IMR-90 (cell line): ENCODE results near the gene PFKP. TPM values are rescaled to one million over a fixed set of nuclear protein-coding genes. Genes with fewer than 3 reads are reported as not detected.

Source experiments
- ATAC-seq: fragments of 200-7000 bp; cut with Tn5 transposase; 2 replicates; pipeline ENCODE4 v1.9.1; 2020; ENCODE audit warnings: low read depth, mild to moderate bottlenecking, moderate library complexity
- BruUV-seq: library from RNA; stranded (reverse); fragments of 400-500 nt; replicated peaks from 2 replicates; lab custom pipeline; 2021; lab: Mats Ljungman, UMichigan
- CTCF ChIA-PET: fragments of 300-600 bp; formaldehyde crosslinking; extraction: SDS; loops from one replicate; lab custom pipeline; 2021; ENCODE audit warnings: antibody characterized with exemption; lab: Yijun Ruan, JAX
- POLR2A ChIA-PET: fragments of 300-600 bp; sonication (Branson Sonifier 250); formaldehyde crosslinking; loops from one replicate; lab custom pipeline; 2022; ENCODE audit warnings: antibody characterized with exemption; ENCODE audit not compliant: unreplicated experiment; lab: Charles Lee
- DNase-seq: peaks from one replicate; pipeline ENCODE4 v3.0.0; 2013
- H2AFZ ChIP-seq: replicated peaks from 2 replicates; pipeline ENCODE3; 2013; ENCODE audit warnings: low read length, mild to moderate bottlenecking; ENCODE audit not compliant: poor library complexity
- H2AK5ac ChIP-seq: 2 replicates; pipeline ENCODE4 v1.6.1; 2013; ENCODE audit warnings: low read depth, low read length, inconsistent platforms
- H2AK9ac ChIP-seq: replicated peaks from 2 replicates; pipeline ENCODE3; 2013; ENCODE audit warnings: mild to moderate bottlenecking, low read depth, low read length, moderate library complexity; ENCODE audit not compliant: poor library complexity
- H2BK120ac ChIP-seq: 2 replicates; pipeline ENCODE4 v1.6.1; 2013; ENCODE audit warnings: low read depth, low read length, inconsistent platforms
- H2BK15ac ChIP-seq: 3 replicates; pipeline ENCODE4 v1.6.1; 2013; ENCODE audit warnings: low read depth, low read length, inconsistent platforms
- H2BK20ac ChIP-seq: 2 replicates; pipeline ENCODE4 v1.6.1; 2013; ENCODE audit warnings: low read depth, mild to moderate bottlenecking, inconsistent platforms, low read length, moderate library complexity
- H2BK5ac ChIP-seq: 2 replicates; pipeline ENCODE4 v1.6.1; 2013; ENCODE audit warnings: mild to moderate bottlenecking, low read depth, low read length, inconsistent platforms; ENCODE audit not compliant: poor library complexity, severe bottlenecking
- H3K14ac ChIP-seq: replicated peaks from 2 replicates; pipeline ENCODE4 v1.6.1; 2013; ENCODE audit warnings: low read depth, low read length, inconsistent platforms
- H3K18ac ChIP-seq: 2 replicates; pipeline ENCODE4 v1.6.1; 2013; ENCODE audit warnings: low read depth, low read length, control low read depth
- H3K23ac ChIP-seq: 2 replicates; pipeline ENCODE4 v1.6.1; 2013; ENCODE audit warnings: low read depth, low read length, inconsistent platforms
- H3K27ac ChIP-seq: 2 replicates; pipeline ENCODE4 v1.5.1; 2013; ENCODE audit warnings: mild to moderate bottlenecking, control low read depth, low read length; ENCODE audit not compliant: insufficient read depth
- H3K27me3 ChIP-seq: 2 replicates; pipeline ENCODE4 v1.6.1; 2013; ENCODE audit warnings: low read length; ENCODE audit not compliant: control insufficient read depth, insufficient read depth
- H3K36me3 ChIP-seq: 2 replicates; pipeline ENCODE4 v1.6.1; 2013; ENCODE audit warnings: low read length, mixed read lengths; ENCODE audit not compliant: control insufficient read depth, insufficient read depth
- H3K4ac ChIP-seq: 2 replicates; pipeline ENCODE4 v1.6.1; 2013; ENCODE audit warnings: low read depth, low read length, inconsistent platforms
- H3K4me1 ChIP-seq: 2 replicates; pipeline ENCODE4 v1.6.1; 2013; ENCODE audit warnings: low read length, mixed read lengths; ENCODE audit not compliant: control insufficient read depth, insufficient read depth
- H3K4me2 ChIP-seq: 2 replicates; pipeline ENCODE4 v1.6.1; 2013; ENCODE audit warnings: low read depth, mild to moderate bottlenecking, control low read depth, low read length, moderate library complexity
- H3K4me3 ChIP-seq: 2 replicates; pipeline ENCODE4 v1.5.1; 2013; ENCODE audit warnings: low read depth, mild to moderate bottlenecking, control low read depth, low read length, moderate library complexity; ENCODE audit not compliant: insufficient read depth
- H3K56ac ChIP-seq: 2 replicates; pipeline ENCODE4 v1.6.1; 2013; ENCODE audit warnings: low read length, inconsistent platforms; ENCODE audit not compliant: insufficient read depth; ENCODE audit errors: extremely low read depth
- H3K79me1 ChIP-seq, 2 experiments: 2 replicates each; pipeline ENCODE4 v1.6.1; 2013; ENCODE audit warnings: low read length in 2 of 2, inconsistent platforms in 1 of 2, low read depth in 1 of 2
- H3K9ac ChIP-seq: 2 replicates; pipeline ENCODE4 v1.6.1; 2013; ENCODE audit warnings: low read depth, low read length, control low read depth
- H3K9me1 ChIP-seq: 2 replicates; pipeline ENCODE4 v1.6.1; 2013; ENCODE audit warnings: low read length, inconsistent platforms; ENCODE audit not compliant: insufficient read depth
- H3K9me3 ChIP-seq: 2 replicates; pipeline ENCODE4 v1.6.1; 2013; ENCODE audit warnings: low read length; ENCODE audit not compliant: control insufficient read depth, insufficient read depth
- H4K20me1 ChIP-seq: 2 replicates; pipeline ENCODE4 v1.6.1; 2013; ENCODE audit warnings: low read length, inconsistent platforms; ENCODE audit not compliant: insufficient read depth
- H4K5ac ChIP-seq: 2 replicates; pipeline ENCODE4 v1.6.1; 2013; ENCODE audit warnings: mild to moderate bottlenecking, low read depth, low read length, control low read depth
- H4K8ac ChIP-seq, 2 experiments: 2 replicates each; pipeline ENCODE4 v1.6.1; 2013; ENCODE audit warnings: low read depth in 2 of 2, low read length in 2 of 2, control low read depth in 1 of 2, inconsistent platforms in 1 of 2
- H4K91ac ChIP-seq: 2 replicates; pipeline ENCODE4 v1.6.1; 2013; ENCODE audit warnings: low read depth, low read length, inconsistent platforms; ENCODE audit not compliant: insufficient read depth
- BHLHE40 ChIP-seq: fragments of 150-350 bp; IDR thresholded peaks from 2 replicates; pipeline ENCODE4 v1.6.1; 2016; ENCODE audit warnings: mild to moderate bottlenecking, low read depth, low read length
- CEBPB ChIP-seq: IDR thresholded peaks from 2 replicates; pipeline ENCODE4 v1.6.1; 2012; ENCODE audit warnings: low read depth, low read length, improper control_type of control experiment
- CHD1 ChIP-seq: IDR thresholded peaks from 2 replicates; pipeline ENCODE4 v1.6.1; 2012; ENCODE audit warnings: low read depth, low read length, improper control_type of control experiment
- FOS ChIP-seq: fragments of 150-350 bp; IDR thresholded peaks from 2 replicates; pipeline ENCODE4 v1.6.1; 2016; ENCODE audit warnings: low read depth, low read length
- MAFK ChIP-seq: IDR thresholded peaks from 2 replicates; pipeline ENCODE4 v1.6.1; 2012; ENCODE audit warnings: low read depth, low read length, improper control_type of control experiment
- MAZ ChIP-seq: IDR thresholded peaks from 2 replicates; pipeline ENCODE4 v1.6.1; 2012; ENCODE audit warnings: low read depth, mild to moderate bottlenecking, low read length, improper control_type of control experiment, moderate library complexity, borderline replicate concordance
- MXI1 ChIP-seq: IDR thresholded peaks from 2 replicates; pipeline ENCODE4 v1.6.1; 2012; ENCODE audit warnings: low read depth, mild to moderate bottlenecking, low read length, moderate library complexity, borderline replicate concordance
- NFE2L2 ChIP-seq: fragments of 150-350 bp; IDR thresholded peaks from 2 replicates; pipeline ENCODE4 v1.6.1; 2016; ENCODE audit warnings: low read depth, mild to moderate bottlenecking, low read length
- POLR2A ChIP-seq: IDR thresholded peaks from 2 replicates; pipeline ENCODE4 v1.6.1; 2012; ENCODE audit warnings: mild to moderate bottlenecking, low read depth, low read length
- RAD21 ChIP-seq: IDR thresholded peaks from 2 replicates; pipeline ENCODE4 v1.6.1; 2012; ENCODE audit warnings: low read length, improper control_type of control experiment
- RCOR1 ChIP-seq: IDR thresholded peaks from 2 replicates; pipeline ENCODE4 v1.6.1; 2012; ENCODE audit warnings: mild to moderate bottlenecking, low read length, improper control_type of control experiment; ENCODE audit not compliant: insufficient replicate concordance
- RFX5 ChIP-seq: IDR thresholded peaks from 2 replicates; pipeline ENCODE4 v1.8.0; 2012; ENCODE audit warnings: low read depth, mild to moderate bottlenecking, low read length, moderate library complexity
- SMC3 ChIP-seq: fragments of 150-350 bp; IDR thresholded peaks from 2 replicates; pipeline ENCODE4 v1.6.1; 2016; ENCODE audit warnings: low read depth, mild to moderate bottlenecking, antibody characterized with exemption, low read length, moderate library complexity
- WGBS, 2 experiments: methylation state at CpG; one replicate each; pipeline versions ENCODE4 v1.1.5 to v1.1.7; 2013; ENCODE audit warnings: missing lambda C conversion rate in 2 of 2; ENCODE audit not compliant: insufficient read length in 1 of 2; ENCODE audit errors: extremely low coverage in 2 of 2; 5-methylcytosine and 5-hydroxymethylcytosine counted together
- dilution Hi-C: fragments of 300-500 bp; cut with HindIII; formaldehyde crosslinking; loops from one replicate; pipeline ENCODE4 v1.14.3; 2018; ENCODE audit warnings: low sequenced_read_pairs; ENCODE audit not compliant: unreplicated experiment
- in situ Hi-C: fragments of 300-500 bp; cut with MboI; formaldehyde crosslinking; loops from 3 replicates; pipeline ENCODE4 v1.14.3; 2019; ENCODE audit warnings: low sequenced_read_pairs, inconsistent platforms, mixed read lengths
- intact Hi-C: fragments of 100-400 bp; cut with micrococcal nuclease; formaldehyde crosslinking; loops from 2 replicates; pipeline ENCODE4 v1.10.0; 2022
- polyA plus RNA-seq, 3 experiments: library from polyadenylated mRNA; depleted of rRNA; stranded (reverse); fragments of >200 nt; gene quantifications; 2 replicates each; pipeline ENCODE4 v1.2.3, GENCODE V29; 2012; ENCODE audit warnings: low replicate concordance in 1 of 3
- total RNA-seq: library from RNA; depleted of rRNA; stranded (reverse); fragments of >200 nt; gene quantifications from 2 replicates; pipeline ENCODE4 v1.2.3, GENCODE V29; 2012
- TF ChIP-seq, protein P1 (sequence below): fragments of 150-350 bp; IDR thresholded peaks from 2 replicates; pipeline ENCODE4 v1.6.1; 2017; ENCODE audit warnings: mild to moderate bottlenecking, antibody characterized with exemption, low read length, low read depth
- TF ChIP-seq, protein P2 (sequence below): conservative IDR thresholded peaks from 2 replicates; pipeline ENCODE4 v1.5.1; 2012; ENCODE audit warnings: mild to moderate bottlenecking, low read depth, low read length, improper control_type of control experiment
- TF ChIP-seq, protein P3 (sequence below): fragments of 150-350 bp; IDR thresholded peaks from 2 replicates; pipeline ENCODE4 v1.6.1; 2016; ENCODE audit warnings: low read depth, mild to moderate bottlenecking, low read length, moderate library complexity, borderline replicate concordance

PFKP gene
- total and polyA plus RNA-seq, 2 of the 4 experiments (the other 2 are of a cell fraction): 223 to 294 TPM

DNA sequence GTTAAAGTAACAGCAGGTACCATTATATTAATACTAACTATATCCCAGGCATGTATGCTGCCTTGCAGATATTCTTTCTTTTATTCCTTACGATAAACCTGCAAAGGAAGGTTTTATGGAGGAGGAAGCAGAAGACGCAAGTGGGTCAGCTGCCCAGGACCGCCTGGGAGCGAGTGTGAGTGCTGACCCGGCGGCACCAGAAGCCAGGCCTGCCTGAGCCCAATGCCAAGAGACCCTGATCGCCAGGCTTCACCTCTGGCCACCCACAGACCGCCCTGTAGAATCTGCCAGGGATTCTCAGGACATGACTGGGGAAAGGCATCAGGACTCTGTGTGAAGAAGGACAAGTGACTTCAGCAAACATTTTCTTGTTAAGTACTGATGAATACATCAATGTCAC, 78.9 kb downstream of the PFKP start:
- CTCF ChIA-PET: no interaction called here
- H2BK5ac ChIP-seq: no peak overlapping the region
- peaks cover 2% of the 10 kb centered on the region; the same call in 1 of the 2 replicates for H3K4me1 ChIP-seq
- H4K8ac ChIP-seq: no peak overlapping the region
- TF ChIP-seq MXI1 (no peak), MAZ (no peak), NFE2L2 (no peak), RAD21 (no peak), POLR2A (no peak), CHD1 (no peak), RFX5 (no peak), CEBPB (no peak), RCOR1 (no peak), FOS (no peak), BHLHE40 (no peak), SMC3 (no peak), MAFK (no peak)
- TF ChIP-seq, protein P1, sequence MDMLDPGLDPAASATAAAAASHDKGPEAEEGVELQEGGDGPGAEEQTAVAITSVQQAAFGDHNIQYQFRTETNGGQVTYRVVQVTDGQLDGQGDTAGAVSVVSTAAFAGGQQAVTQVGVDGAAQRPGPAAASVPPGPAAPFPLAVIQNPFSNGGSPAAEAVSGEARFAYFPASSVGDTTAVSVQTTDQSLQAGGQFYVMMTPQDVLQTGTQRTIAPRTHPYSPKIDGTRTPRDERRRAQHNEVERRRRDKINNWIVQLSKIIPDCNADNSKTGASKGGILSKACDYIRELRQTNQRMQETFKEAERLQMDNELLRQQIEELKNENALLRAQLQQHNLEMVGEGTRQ: no peak
- TF ChIP-seq, protein P2, sequence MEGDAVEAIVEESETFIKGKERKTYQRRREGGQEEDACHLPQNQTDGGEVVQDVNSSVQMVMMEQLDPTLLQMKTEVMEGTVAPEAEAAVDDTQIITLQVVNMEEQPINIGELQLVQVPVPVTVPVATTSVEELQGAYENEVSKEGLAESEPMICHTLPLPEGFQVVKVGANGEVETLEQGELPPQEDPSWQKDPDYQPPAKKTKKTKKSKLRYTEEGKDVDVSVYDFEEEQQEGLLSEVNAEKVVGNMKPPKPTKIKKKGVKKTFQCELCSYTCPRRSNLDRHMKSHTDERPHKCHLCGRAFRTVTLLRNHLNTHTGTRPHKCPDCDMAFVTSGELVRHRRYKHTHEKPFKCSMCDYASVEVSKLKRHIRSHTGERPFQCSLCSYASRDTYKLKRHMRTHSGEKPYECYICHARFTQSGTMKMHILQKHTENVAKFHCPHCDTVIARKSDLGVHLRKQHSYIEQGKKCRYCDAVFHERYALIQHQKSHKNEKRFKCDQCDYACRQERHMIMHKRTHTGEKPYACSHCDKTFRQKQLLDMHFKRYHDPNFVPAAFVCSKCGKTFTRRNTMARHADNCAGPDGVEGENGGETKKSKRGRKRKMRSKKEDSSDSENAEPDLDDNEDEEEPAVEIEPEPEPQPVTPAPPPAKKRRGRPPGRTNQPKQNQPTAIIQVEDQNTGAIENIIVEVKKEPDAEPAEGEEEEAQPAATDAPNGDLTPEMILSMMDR: no peak
- TF ChIP-seq, protein P3, sequence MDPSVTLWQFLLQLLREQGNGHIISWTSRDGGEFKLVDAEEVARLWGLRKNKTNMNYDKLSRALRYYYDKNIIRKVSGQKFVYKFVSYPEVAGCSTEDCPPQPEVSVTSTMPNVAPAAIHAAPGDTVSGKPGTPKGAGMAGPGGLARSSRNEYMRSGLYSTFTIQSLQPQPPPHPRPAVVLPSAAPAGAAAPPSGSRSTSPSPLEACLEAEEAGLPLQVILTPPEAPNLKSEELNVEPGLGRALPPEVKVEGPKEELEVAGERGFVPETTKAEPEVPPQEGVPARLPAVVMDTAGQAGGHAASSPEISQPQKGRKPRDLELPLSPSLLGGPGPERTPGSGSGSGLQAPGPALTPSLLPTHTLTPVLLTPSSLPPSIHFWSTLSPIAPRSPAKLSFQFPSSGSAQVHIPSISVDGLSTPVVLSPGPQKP: no peak
- H2BK120ac ChIP-seq: no peak overlapping the region
- peaks cover 78% of the 10 kb centered on the region for H3K36me3 ChIP-seq
- no peak overlapping the region for H3K14ac ChIP-seq
- 0 out of 2 replicates have a peak, but pooled peaks cover 3% of the 10 kb centered on the region for H3K9me1 ChIP-seq
- H3K18ac ChIP-seq: no peak overlapping the region
- no peak overlapping the region for H3K56ac ChIP-seq
- no peak overlapping the region for H4K5ac ChIP-seq
- no peak overlapping the region for H3K4me3 ChIP-seq
- no peak overlapping the region for H2AFZ ChIP-seq
- no peak for DNase-seq
- no TSS peak for BruUV-seq
- H2AK9ac ChIP-seq: no peak overlapping the region
- H3K4me2 ChIP-seq: no peak overlapping the region
- H3K9ac ChIP-seq: no peak overlapping the region
- WGBS, 2 experiments: no CpG with 5 or more reads among the region's 8 CpGs
- H3K27ac ChIP-seq: no peak overlapping the region
- H4K20me1 ChIP-seq: no peaks in the 10 kb centered on the region; the same call in 1 of the 2 replicates
- dilution Hi-C loops: no loop called here
- H4K91ac ChIP-seq: no peak overlapping the region
- H2BK15ac ChIP-seq: no peak overlapping the region
- POLR2A ChIA-PET: no interaction called here
- peaks cover 8 to 12% of the 10 kb centered on the region in 2 experiments; a peak in 3 of 4 replicates for H3K79me1 ChIP-seq
- no peaks in the 10 kb centered on the region for H3K27me3 ChIP-seq
- in situ Hi-C loops: no loop called here
- no peak overlapping the region for H3K4ac ChIP-seq
- no peak overlapping the region for H2AK5ac ChIP-seq
- H2BK20ac ChIP-seq: no peak overlapping the region
- intact Hi-C loops: no loop called here
- no peak for ATAC-seq
- H3K9me3 ChIP-seq: no peaks in the 10 kb centered on the region
- no peak overlapping the region for H3K23ac ChIP-seq
